GM13977 (cell line): ENCODE measurements around the gene CYP3A7.
"Not testable (repeated sequence)": the region's sequence is repeated elsewhere in the genome, so short reads cannot be mapped to it uniquely, and the experiment has no call there.

Source experiments
- DNase-seq: peaks from one replicate; pipeline ENCODE4 v3.0.0; 2012; ENCODE audit warnings: low spot score
- in situ Hi-C: fragments of 300-500 bp; cut with MboI; formaldehyde crosslinking; loops from one replicate; pipeline ENCODE4 v1.12.0; 2022; ENCODE audit warnings: low sequenced_read_pairs, low pct_unique_long_range_greater_than_20kb, mixed read lengths, inconsistent platforms; ENCODE audit not compliant: unreplicated experiment
- TF ChIP-seq, protein P1 (sequence below): IDR thresholded peaks from 2 replicates; pipeline ENCODE4 v1.5.1; 2012; ENCODE audit warnings: mild to moderate bottlenecking, control low read depth; ENCODE audit not compliant: insufficient read depth; ENCODE audit errors: extremely low read depth, missing control alignments

CYP3A7 gene

DNA sequence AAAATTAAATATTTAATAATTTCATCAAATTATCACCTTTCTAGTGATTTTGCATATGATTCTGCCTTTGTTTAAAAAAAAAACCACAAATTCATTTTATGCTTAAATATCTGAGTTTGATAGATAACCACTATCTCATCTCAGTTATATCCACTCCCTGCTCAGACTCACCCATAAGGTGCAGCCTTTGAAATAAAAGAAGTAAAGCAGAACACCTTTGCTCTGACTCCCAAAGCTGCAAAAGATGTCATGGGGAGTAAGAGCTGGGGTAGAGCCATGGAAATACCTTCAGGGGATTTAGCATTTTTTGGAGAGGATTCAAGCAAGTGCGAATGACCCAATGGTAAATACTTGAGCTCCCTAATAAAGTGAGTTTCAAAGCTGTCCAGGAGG lies 40.1 kb downstream of the CYP3A7 start:
- TF ChIP-seq, protein P1, sequence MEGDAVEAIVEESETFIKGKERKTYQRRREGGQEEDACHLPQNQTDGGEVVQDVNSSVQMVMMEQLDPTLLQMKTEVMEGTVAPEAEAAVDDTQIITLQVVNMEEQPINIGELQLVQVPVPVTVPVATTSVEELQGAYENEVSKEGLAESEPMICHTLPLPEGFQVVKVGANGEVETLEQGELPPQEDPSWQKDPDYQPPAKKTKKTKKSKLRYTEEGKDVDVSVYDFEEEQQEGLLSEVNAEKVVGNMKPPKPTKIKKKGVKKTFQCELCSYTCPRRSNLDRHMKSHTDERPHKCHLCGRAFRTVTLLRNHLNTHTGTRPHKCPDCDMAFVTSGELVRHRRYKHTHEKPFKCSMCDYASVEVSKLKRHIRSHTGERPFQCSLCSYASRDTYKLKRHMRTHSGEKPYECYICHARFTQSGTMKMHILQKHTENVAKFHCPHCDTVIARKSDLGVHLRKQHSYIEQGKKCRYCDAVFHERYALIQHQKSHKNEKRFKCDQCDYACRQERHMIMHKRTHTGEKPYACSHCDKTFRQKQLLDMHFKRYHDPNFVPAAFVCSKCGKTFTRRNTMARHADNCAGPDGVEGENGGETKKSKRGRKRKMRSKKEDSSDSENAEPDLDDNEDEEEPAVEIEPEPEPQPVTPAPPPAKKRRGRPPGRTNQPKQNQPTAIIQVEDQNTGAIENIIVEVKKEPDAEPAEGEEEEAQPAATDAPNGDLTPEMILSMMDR, result no peak
- no peak for DNase-seq
- in situ Hi-C loops, result no loop called here

DNA sequence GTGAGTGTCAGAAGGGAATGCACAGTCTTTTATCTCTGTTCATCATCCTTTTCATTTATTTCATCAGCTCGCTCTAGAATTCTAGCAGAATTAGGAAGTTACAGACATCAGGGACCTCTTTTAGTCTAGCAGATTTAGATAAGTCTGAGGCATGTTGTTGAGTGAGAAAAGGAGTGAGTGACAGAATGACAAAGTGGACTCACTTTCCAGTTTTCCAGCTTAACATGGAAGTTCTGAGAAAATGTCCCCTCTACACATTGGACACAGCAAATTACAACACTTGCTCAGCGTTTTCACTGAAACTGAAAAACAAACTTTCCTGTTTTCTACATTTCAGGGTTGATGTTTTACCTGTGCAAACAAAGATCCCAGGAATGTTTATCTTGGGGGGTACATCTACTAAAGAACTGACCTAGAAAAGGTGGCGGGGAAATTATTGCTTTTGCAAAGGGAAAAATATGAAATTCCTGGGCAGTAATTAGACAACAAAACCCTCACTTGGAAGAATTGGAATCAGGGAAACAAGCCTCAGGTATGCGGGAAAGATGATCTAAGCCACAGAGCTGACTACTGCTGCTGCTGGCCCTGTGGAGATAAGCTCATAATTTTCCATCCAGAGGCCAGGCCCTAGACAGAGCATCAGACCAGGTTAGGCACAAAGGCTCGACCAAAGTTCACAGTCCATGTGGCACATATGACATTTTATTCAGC lies 40.6 kb downstream of the CYP3A7 start:
- TF ChIP-seq, protein P1, result no peak
- no peak for DNase-seq
- in situ Hi-C loops, result no loop called here

DNA sequence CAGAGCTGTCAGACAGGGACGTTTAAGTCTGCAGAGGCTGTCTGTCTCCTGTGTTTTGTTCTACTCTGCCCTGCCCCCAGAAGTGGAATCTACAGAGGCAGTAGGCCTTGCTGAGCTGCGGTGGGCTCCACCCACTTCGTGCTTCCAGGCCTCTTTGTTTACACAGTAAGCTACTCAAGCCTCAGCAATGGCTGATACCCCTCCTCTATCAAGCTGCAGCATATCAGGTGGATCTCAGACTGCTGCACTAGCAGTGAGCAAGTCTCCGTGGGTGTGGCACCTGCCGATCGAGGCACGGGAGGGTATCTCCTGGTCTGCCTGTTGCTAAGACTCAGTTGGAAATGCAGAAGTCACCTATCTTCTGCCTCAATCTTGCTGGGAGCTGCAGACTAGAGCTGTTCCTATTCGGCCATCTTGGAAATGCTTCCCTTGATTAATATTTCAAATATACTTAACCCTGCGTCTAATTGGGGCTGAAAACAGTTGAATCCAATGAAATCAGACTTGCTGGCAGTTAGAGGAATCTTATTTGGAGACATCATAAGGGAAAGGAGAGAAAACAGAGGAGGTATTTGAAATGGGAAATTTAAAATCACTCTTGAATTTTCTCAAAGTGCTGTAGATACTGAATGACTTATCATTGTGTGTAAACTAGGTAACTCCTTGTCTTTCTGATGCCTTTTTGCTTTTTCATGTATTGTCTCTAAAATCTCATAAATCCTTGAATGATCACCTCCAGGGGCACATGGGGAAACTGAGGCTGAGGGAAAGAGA lies 41.4 kb downstream of the CYP3A7 start:
- TF ChIP-seq, protein P1, result no peak
- in situ Hi-C loops, result no loop called here
- DNase-seq, result no peak

DNA sequence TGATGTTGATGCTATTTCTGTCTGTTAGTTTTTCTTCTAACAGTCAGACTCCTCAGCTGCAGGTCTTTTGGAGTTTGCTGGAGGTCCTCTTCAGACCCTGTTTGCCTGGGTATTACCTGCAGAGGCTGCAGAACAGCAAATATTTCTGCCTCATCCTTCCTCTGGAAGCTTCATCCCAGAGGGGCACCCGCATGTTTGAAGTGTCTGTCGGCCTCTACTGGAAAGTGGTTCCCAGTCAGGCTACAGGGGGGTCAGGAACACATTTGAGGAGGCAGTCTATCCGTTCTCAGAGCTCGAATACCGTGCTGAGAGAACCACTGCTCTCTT lies 41.9 kb downstream of the CYP3A7 start:
- TF ChIP-seq, protein P1, result no peak
- in situ Hi-C loops, result no loop called here
- no peak for DNase-seq

DNA sequence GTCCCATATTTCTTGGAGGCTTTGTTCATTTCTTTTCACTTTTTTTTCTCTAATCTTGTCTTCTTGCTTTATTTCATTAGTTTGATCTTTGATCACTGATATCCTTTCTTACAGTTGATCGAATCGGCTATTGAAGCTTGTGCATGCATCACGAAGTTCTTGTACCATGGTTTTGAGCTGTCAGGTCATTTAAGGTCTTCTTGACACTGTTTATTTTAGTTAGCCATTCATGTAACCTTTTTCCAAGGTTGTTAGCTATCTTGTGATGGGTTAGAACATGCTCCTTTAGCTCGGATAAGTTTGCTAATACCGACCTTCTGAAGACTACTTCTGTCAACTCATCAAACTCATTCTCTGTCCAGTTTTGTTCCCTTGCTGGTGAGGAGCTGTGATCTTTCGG lies 42.4 kb downstream of the CYP3A7 start:
- DNase-seq, in situ Hi-C loops: not testable (repeated sequence)

DNA sequence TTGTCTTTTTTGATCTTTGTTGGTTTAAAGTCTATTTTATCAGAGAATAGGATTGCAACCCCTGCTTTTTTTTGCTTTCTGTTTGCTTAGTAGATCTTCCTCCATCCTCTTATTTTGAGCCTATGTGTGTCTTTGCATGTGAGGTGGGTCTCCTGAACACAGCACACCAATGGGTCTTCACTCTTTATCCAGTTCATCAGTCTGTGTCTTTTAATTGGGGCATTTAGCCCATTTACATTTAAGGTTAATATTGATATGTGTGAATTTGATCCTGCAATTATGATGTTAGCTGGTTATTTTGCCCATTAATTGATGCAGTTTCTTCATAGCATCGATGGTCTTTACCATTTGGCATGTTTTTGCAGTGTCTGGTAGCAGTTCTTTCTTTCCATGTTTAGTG lies 43.3 kb downstream of the CYP3A7 start:
- DNase-seq, in situ Hi-C loops: not testable (repeated sequence)

DNA sequence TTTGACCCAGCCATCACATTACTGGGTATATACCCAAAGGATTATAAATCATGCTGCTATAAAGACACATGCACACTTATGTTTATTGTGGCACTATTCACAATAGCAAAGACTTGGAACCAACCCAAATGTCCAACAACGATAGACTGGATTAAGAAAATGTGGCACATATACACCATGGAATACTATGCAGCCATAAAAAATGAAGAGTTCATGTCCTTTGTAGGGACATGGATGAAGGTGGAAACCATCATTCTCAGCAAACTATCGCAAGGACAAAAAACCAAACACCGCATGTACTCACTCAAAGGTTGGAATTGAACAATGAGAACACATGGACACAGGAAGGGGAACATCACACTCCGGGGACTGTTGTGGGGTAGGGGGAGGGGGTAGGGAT lies 44.1 kb downstream of the CYP3A7 start:
- DNase-seq, in situ Hi-C loops: not testable (repeated sequence)

DNA sequence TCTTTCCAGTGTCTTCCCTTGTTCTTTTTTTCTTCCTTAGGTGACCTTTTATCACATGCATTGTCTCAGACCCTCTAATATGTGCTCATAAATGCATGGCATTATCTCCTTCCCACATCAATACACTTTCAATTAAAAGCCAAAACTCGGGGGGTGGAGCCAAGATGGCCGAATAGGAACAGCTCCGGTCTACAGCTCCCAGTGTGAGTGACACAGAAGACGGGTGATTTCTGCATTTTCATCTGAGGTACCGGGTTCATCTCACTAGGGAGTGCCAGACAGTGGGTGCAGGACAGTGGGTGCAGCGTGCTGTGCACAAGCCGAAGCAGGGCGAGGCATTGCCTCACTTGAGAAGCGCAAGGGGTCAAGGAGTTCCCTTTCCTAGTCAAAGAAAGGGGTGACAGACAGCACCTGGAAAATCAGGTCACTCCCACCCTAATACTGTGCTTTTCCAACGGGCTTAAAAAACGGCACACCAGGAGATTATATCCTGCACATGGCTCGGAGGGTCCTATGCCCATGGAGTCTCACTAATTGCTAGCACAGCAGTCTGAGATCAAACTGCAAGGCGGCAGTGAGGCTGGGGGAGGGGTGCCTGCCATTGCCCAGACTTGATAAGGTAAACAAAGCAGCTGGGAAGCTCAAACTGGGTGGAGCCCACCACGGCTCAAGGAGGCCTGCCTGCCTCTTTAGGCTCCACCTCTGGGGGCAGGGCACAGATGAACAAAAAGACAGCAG lies 49.0 kb downstream of the CYP3A7 start:
- in situ Hi-C loops, result not testable (repeated sequence)

More for the DNA sequence above, 49.0 kb downstream of the CYP3A7 start:
- DNase-seq, result not testable (repeated sequence)
